NCI-H187 treated with DMSO at 0.1 percent for 48 hours (cell line): ENCODE measurements around the gene PCDHA10.
A peak's percentile ranks its signal among the peaks of the same experiment; 100 is the strongest.
"Not testable (repeated sequence)": the region's sequence is repeated elsewhere in the genome, so short reads cannot be mapped to it uniquely, and the experiment has no call there.

ENCODE experiments used
- DNase-seq: peaks from one replicate; lab custom pipeline; 2025; lab: John Stamatoyannopoulos, UW

Gene PCDHA10, protein sequence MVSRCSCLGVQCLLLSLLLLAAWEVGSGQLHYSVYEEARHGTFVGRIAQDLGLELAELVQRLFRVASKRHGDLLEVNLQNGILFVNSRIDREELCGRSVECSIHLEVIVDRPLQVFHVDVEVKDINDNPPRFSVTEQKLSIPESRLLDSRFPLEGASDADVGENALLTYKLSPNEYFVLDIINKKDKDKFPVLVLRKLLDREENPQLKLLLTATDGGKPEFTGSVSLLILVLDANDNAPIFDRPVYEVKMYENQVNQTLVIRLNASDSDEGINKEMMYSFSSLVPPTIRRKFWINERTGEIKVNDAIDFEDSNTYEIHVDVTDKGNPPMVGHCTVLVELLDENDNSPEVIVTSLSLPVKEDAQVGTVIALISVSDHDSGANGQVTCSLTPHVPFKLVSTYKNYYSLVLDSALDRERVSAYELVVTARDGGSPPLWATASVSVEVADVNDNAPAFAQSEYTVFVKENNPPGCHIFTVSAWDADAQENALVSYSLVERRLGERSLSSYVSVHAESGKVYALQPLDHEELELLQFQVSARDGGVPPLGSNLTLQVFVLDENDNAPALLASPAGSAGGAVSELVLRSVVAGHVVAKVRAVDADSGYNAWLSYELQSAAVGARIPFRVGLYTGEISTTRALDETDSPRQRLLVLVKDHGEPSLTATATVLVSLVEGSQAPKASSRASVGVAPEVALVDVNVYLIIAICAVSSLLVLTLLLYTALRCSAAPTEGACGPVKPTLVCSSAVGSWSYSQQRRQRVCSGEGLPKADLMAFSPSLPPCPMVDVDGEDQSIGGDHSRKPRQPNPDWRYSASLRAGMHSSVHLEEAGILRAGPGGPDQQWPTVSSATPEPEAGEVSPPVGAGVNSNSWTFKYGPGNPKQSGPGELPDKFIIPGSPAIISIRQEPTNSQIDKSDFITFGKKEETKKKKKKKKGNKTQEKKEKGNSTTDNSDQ

DNA sequence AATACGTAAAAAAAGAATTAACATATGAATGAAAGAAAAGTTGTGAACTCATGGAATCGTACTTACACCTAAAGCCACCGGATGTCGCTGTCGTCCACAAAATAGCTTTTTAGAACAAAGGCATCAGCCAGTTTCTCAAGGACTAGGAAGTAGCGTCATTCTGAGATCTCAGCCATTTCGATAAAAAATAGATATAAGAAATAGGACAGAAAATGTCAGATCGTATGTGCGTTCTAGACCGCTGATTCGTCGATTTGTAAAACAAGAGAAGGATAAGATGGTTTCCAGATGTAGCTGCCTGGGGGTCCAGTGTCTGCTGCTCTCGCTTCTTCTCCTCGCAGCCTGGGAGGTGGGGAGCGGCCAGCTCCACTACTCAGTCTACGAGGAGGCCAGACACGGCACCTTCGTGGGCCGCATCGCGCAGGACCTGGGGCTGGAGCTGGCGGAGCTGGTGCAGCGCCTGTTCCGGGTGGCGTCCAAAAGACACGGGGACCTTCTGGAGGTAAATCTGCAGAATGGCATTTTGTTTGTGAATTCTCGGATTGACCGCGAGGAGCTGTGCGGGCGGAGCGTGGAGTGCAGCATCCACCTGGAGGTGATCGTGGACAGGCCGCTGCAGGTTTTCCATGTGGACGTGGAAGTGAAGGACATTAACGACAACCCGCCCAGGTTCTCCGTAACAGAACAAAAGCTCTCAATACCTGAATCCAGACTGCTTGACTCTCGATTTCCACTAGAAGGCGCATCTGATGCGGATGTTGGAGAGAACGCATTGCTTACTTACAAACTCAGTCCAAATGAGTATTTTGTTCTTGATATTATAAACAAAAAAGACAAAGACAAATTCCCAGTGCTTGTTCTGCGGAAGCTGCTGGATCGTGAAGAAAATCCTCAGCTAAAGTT is at the start of gene PCDHA10:
PCDHA10 (plus strand) TSS at position 126 of the 903 bp plus-strand sequence; CDS start at position 278, 152 bp downstream.
- peak; percentile 24 for DNase-seq

DNA sequence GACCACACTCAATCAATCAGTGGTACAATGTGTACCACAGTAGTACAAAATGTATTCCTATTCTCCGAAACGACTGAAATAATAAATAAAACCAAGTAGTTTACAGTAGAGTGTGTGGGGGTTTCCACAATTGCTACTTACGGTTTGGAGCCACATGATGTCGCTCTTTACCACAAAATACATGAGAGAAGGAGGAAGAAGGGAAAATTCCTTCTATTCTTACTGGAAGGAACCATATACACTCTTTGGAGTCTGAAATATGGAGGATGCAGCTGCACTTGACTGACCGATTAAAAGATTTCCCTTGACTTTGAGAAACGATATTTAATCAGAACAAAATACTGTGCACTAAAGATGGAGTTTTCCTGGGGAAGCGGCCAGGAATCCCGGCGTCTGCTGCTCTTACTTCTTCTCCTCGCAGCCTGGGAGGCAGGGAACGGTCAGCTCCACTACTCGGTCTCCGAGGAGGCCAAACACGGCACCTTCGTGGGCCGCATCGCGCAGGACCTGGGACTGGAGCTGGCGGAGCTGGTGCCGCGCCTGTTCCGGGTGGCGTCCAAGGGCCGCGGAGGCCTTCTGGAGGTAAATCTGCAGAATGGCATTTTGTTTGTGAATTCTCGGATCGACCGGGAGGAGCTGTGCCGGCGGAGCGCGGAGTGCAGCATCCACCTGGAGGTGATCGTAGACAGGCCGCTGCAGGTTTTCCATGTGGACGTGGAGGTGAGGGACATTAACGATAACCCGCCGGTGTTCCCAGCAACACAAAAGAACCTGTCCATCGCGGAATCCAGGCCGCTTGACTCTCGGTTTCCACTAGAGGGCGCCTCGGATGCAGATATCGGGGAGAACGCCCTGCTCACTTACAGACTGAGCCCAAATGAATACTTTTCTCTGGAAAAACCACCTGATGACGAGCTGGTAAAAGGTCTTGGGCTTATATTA is 48.6 kb upstream of the PCDHA10 start, which contains the start of gene PCDHA4:
PCDHA4 (plus strand) TSS at position 235 of the 942 bp plus-strand sequence.
- DNase-seq, result no peak

DNA sequence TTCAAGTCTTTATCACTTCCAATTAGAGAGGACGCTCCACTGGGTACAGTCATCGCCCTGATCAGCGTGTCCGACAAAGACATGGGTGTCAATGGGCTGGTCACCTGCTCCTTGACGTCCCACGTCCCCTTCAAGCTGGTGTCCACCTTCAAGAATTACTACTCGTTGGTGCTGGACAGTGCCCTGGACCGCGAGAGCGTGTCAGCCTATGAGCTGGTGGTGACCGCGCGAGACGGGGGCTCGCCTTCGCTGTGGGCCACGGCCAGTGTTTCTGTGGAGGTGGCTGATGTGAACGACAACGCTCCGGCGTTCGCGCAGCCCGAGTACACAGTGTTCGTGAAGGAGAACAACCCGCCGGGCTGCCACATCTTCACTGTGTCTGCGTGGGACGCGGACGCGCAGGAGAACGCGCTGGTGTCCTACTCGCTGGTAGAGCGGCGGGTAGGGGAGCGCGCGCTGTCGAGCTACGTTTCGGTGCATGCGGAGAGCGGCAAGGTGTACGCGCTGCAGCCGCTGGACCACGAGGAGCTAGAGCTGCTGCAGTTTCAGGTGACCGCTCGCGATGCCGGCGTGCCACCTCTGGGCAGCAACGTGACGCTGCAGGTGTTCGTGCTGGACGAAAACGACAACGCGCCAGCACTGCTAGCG is 47.3 kb upstream of the PCDHA10 start:
- DNase-seq, result not testable (repeated sequence)

- no peak for DNase-seq
Measured at GRCh38 chr5:140808889-140809291, 46.8 kb upstream of the PCDHA10 start.

DNA sequence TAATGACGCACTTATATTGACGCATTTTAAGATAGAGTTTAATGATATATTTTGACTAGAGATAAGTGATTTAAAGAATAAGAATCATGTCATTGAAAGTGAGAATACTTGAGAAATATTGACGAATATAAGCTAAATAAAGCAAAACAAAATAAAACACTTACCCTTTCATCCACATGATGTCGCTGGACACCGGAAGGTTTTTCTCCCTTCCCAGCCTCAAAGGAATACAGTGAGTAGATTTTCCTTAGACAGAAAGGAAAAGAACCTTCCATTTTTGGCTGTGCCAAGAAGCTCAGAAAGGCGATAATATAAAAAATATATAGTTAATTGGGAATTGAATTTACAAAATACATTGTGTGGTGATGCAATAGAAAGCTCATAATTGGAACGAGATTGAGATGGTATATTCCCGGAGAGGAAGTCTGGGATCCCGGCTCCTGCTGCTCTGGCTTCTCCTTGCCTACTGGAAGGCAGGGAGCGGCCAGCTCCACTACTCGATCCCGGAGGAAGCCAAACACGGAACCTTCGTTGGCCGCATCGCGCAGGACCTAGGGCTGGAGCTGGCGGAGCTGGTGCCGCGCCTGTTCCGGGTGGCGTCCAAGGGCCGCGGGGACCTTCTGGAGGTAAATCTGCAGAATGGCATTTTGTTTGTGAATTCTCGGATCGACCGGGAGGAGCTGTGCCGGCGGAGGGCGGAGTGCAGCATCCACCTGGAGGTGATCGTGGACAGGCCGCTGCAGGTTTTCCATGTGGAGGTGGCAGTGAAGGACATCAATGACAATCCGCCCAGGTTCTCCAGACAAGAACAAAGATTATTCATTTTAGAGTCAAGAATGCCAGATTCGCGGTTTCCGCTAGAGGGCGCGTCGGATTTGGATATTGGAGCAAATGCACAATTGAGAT is 34.1 kb upstream of the PCDHA10 start, which contains the start of gene PCDHA5:
PCDHA5 (plus strand) TSS at position 239 of the 906 bp plus-strand sequence.
- no peak for DNase-seq

DNA sequence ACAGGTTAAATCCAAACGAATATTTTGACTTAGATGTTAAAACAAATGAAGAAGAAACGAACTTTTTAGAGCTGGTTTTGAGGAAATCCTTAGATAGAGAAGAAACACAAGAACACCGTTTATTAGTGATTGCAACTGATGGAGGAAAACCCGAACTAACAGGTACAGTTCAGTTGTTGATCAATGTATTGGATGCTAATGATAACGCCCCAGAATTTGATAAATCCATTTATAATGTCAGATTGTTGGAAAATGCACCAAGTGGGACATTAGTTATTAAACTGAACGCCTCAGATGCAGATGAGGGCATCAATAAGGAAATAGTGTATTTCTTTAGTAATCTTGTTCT is 33.4 kb upstream of the PCDHA10 start:
- no peak for DNase-seq

DNA sequence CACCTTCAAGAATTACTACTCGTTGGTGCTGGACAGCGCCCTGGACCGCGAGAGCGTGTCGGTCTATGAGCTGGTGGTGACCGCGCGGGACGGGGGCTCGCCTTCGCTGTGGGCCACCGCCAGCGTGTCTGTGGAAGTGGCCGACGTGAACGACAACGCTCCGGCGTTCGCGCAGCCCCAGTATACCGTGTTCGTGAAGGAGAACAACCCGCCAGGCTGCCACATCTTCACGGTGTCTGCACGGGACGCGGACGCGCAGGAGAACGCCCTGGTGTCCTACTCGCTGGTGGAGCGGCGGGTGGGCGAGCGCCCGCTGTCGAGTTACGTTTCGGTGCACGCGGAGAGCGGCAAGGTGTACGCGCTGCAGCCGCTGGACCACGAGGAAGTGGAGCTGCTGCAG is 32.7 kb upstream of the PCDHA10 start:
- not testable (repeated sequence) for DNase-seq

DNA sequence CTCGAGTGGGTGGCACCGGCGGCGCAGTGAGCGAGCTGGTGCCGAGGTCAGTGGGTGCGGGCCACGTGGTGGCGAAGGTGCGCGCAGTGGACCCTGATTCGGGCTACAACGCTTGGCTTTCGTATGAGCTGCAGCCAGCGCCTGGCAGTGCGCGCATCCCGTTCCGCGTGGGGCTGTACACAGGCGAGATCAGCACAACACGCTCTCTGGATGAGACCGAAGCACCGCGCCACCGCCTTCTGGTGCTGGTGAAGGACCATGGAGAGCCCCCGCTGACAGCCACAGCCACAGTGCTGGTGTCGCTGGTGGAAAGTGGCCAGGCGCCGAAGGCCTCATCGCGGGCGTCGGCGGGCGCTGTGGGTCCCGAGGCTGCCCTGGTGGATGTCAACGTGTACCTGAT is 32.2 kb upstream of the PCDHA10 start:
- no peak for DNase-seq

DNA sequence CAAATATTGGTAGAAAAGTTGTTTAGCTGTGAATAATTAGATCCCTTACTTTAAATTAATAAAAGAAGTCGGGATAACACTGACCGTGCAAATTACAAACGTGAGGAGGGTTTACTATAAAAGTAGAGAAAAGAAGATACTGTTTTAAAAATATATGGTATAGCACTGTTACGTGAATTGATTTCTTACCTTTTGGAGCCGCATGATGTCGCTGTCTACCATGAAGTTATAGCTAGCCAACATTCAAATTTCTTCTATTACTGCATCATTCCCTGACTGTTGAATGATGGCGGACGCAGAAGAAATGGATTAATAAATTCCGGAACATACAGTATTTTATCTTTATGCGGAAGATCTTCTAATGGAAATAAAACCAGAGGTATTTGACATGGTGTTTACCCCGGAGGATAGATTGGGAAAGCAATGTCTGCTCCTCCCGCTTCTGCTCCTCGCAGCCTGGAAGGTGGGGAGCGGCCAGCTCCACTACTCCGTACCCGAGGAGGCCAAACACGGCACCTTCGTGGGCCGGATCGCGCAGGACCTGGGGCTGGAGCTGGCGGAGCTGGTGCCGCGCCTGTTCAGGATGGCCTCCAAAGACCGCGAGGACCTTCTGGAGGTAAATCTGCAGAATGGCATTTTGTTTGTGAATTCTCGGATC is 27.9 kb upstream of the PCDHA10 start, which contains the start of gene PCDHA6:
PCDHA6 (plus strand) TSS at position 257 of the 658 bp plus-strand sequence; CDS start at position 389, 132 bp downstream.
- no peak for DNase-seq

- DNase-seq, result no peak
Measured at GRCh38 chr5:140828362-140828737, 27.3 kb upstream of the PCDHA10 start.

- DNase-seq, result not testable (repeated sequence)
Measured at GRCh38 chr5:140829511-140830501, 25.9 kb upstream of the PCDHA10 start.

GRCh38 chr5:140833993-140834392 is 21.7 kb upstream of the PCDHA10 start, which contains the start of gene PCDHA7:
PCDHA7 (plus strand) TSS chr5:140834269; CDS start chr5:140834384, 115 bp downstream.
- no peak for DNase-seq

- DNase-seq, result not testable (repeated sequence)
Measured at GRCh38 chr5:140834439-140835008, 21.2 kb upstream of the PCDHA10 start.

- no peak for DNase-seq
Measured at GRCh38 chr5:140835622-140836510, 19.8 kb upstream of the PCDHA10 start.
